HG03565 (cell line): ENCODE results near the gene CLCNKB.
"Not testable (repeated sequence)": the region's sequence is repeated elsewhere in the genome, so short reads cannot be mapped to it uniquely, and the experiment has no call there.

Experiments
- ATAC-seq: cut with Tn5 transposase; IDR thresholded peaks from one replicate; pipeline ENCODE4 v1.9.1; 2021; ENCODE audit warnings: mild to moderate bottlenecking, moderate library complexity; ENCODE audit not compliant: unreplicated experiment

The CLCNKB gene

DNA sequence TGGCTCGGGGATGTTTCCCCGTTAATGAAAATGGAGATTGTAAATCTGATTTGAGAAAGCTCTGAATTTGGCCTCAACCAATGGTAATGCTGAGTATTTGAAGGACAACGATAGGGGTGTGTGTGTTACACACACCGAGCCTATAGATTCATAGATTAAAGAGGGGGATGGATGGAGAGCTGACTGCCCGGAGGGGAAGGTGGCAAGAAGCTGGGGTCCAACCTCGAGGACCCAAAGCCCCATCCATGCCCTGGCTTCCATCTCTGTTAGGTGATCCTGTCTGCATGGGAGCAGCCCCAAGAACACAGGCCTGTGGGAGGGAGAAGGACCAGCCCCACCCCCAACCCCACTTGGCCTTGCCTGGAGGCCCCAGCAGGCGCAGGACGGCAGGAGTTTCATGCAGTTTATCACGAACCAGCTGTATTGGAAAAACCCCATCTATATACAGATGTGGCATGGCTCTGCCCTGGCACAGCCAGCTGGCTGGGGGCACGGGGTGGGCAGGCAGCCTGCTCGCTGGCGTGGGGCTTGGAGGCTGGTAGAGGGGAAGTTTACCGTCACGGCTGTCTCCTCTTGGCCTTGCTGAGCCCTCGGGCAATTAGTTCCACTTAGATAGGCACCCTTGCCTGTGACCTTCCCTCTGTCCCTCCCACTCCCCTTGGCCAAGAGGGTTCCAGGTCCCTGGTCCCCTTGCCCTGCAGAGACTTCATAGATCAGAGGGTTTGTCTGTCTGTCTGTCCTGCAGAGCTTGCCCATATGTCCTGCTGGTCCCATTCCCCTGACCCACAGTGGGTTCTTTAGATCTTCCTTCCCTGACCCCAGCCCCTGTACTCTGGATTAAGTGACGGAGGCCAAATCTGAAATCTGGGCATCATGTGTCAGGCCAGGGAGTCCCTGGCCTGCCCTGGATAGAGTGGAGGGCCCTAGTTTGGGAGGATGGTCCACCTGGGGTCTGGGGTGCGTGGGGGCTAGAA is 28.8 kb upstream of the CLCNKB start:
- ATAC-seq = no peak

GRCh38 chr1:16015491-16015890 is 28.1 kb upstream of the CLCNKB start:
- no peak for ATAC-seq

DNA sequence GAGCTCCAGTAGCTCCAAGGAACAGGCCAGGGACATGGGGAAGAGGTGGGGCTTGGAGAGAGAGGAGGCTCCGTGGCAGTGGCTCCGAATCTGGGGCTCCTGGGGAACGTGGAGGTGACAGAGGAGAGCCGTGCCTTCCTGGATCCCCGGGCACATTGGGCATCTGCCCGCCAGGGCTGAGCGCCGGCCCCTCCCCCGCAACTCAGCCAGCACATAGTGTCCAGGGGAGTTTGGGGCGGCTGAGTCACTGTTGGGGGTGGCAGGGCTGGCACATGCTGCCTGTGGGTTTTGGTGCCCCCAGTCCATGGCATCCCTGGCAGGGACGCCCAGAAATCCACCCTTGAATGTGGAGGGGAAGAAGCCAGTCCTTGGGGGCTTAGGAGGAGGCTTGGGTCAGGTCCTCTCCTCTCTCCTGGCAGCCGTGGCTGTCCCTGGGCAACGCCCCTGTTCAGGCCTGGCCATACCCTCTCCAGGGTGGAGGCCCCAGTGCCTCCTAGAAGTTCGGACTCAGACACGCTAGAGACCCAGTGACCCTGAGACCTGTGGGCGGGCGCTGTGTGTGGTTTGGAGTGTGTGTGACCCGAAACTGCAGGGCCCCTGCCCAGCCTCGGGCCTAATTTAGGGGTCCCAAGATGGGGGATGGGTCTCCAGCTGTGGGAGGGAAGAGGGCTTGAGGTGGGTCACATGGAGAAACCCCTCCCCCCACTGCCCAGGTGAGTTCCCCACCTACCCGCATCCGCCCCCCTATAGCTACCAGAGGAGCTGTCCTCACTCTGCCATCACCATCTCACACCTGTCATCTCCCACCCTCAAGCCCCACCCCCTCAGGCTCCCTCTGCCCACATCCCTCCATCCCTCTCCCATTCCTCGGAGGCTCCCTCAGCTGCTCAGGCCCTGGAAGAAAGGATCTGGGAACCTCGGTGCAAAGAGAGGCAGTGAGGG is 27.4 kb upstream of the CLCNKB start:
- ATAC-seq = no peak

DNA sequence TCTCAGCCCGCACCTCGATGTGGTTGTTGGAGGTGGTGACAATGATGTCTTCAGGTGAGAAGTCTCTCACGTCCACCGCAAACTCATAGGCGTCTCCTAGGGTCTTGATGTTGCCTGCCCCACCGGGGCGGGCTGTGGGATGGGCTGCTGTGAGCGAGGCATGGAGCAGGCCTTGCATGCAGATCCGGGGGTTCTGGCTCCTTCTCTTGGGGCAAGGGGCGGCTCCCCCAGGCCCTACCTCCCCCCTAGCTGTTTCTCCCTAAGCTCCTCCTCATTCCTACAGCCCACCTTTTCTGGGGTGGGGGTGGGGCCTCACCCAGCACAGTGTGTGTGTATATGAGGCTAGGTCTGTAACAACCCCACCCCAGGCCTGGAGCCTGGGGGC is 26.5 kb upstream of the CLCNKB start:
- ATAC-seq = no peak

- ATAC-seq = no peak
These were observed 25.9 kb upstream of the CLCNKB start, which contains the start of gene HSPB7 for GRCh38 chr1:16017461-16018303. HSPB7 (minus strand) TSS chr1:16018043; CDS start chr1:16017963, 80 bp downstream.

GRCh38 chr1:16018308-16018707 is 25.3 kb upstream of the CLCNKB start:
- no peak for ATAC-seq

- ATAC-seq = no peak
These were observed 24.6 kb upstream of the CLCNKB start for GRCh38 chr1:16018749-16019643.

GRCh38 chr1:16019644-16020277 is 23.8 kb upstream of the CLCNKB start:
- no peak for ATAC-seq

- no peak for ATAC-seq
These were observed 23.3 kb upstream of the CLCNKB start for GRCh38 chr1:16020325-16020724.

- not testable (repeated sequence) for ATAC-seq
These were observed 22.7 kb upstream of the CLCNKB start for GRCh38 chr1:16020878-16021277.

GRCh38 chr1:16021681-16022080 is 21.9 kb upstream of the CLCNKB start, which contains the start of gene CLCNKA:
CLCNKA (plus strand) TSS chr1:16022036; CDS start chr1:16022620, 584 bp downstream.
- no peak for ATAC-seq

DNA sequence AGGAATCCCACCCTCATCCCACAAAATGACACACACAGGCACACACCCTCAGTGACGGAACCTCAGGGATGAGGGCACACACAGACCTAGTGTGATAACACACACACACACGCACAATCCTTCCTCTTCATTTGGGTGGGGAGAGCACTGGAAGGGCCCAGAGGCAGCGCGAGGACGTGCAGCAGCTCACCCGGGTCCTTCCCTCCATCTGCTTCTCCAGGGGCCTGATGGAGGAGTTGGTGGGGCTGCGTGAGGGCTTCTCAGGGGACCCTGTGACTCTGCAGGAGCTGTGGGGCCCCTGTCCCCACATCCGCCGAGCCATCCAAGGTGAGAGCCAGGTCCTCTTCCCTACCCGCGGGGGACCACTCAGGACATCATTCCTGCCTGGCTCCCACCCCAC is 21.2 kb upstream of the CLCNKB start:
- ATAC-seq = no peak

GRCh38 chr1:16023050-16023653 is 20.4 kb upstream of the CLCNKB start:
- ATAC-seq = no peak

DNA sequence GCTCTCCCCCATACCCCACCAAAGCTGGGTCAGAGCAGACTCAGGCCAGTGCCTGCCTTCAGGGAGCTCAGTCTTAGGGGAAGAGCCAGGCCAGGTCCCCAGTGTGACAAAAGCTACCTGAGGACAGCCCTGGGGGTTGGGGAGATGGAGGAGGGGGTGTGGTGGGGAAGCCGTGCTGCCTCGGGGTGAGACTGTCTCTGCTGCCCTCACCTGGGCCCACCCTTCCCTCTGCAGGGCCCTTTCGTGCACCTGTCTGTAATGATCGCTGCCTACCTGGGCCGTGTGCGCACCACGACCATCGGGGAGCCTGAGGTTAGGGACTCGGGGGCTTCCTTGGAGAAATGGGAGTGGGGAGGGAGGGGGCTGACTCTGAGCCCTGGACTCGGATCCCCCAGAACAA is 17.3 kb upstream of the CLCNKB start:
- not testable (repeated sequence) for ATAC-seq

DNA sequence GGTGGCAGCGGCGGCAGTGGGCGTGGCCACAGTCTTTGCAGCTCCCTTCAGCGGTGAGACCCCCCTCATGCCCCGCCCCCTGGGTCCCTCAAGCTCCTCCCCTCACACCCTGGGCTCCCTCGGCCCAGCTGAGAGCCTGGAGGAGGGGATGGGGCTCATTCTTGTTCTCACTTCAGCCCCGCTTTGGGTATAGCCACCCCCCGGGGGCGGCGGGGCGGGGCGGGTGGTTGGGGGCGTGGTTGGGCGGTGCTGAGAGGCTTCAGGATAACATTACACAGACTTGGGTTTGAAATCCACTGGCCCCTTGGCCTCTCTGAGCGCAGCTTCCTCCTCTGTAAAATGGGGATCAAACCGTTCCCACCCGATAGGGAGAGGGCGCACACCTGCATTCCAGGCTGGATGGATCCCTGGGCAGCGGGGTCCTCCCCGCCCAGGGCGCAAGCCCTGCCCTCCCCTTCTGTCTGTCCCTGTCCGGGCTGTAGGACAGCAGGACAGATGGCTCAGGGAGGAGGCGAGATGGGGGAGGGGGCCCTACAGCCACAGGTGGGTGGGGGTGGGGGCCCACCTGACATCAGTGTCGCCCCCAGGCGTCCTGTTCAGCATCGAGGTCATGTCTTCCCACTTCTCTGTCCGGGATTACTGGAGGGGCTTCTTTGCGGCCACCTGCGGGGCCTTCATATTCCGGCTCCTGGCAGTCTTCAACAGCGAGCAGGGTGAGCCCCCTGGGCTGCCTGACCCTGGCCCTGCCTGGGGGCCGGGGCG is 16.7 kb upstream of the CLCNKB start:
- ATAC-seq = no peak

DNA sequence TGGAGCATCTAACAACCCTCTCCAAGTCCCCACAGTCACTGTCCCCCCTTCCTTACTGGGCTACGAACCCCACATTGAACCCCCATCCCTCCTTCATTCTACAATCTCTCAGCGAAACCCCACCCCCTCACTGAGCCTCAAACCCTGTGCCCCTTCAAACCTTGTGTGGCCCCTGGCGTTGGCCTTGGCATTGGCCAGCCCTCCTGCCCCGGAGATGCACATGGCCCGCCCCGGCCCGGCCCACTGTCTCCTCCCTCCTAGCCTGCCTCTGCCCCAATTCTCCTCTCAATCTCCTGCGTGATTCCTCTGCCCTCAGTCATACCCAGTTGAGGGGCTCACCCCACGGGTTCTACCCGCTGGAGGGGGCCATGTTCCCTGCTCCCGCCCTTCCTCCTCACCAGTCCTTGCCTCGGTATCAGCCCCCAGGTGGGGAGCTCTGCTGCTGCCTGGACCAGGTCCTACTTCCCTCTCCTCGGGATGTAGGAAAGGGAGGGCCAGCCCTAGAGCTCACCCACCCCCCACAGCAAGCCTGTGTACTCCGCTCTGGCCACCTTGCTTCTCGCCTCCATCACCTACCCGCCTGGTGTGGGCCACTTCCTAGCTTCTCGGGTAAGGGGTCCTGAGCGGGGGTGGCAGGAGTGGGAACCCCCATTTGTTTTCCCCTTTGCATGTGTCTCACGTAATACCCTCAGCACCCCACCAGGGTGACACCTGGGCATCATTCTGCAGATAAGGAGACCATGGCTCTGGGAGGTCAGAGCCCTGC is 15.2 kb upstream of the CLCNKB start:
- ATAC-seq = no peak

DNA sequence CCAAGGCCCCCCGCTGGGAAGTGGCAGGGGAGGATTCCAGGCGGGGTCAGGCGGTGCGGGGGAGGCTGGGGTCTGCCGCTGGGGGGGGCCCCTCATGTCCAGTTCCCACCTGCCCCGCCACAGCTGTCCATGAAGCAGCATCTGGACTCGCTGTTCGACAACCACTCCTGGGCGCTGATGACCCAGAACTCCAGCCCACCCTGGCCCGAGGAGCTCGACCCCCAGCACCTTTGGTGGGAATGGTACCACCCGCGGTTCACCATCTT is 14.6 kb upstream of the CLCNKB start:
- not testable (repeated sequence) for ATAC-seq
